ENCODE data around the gene ARL2BP. TPM values are rescaled to one million over a fixed set of nuclear protein-coding genes. Genes with fewer than 3 reads are reported as not detected.

ARL2BP gene
- total and polyA plus RNA-seq, 9 of the 15 experiments (the other 6 are each of a cell fraction or from before 2014, with no cell fraction given), result 16.7 to 41.8 (median 27.2) TPM

- TF ChIP-seq RERE (CRISPR knock-in tag; IDR thresholded peaks at IDR 0.05; ENCODE audit: borderline replicate concordance) (no peak), SOX6 (IDR thresholded peaks at IDR 0.05) (0 out of 2 replicates have a peak, but pooled peaks have one; percentile 15), ZBTB11 (CRISPR knock-in tag; IDR thresholded peaks at IDR 0.05) (peak in 1 of 3 experiments; percentile 22; a peak in 1 of 6 replicates), MTA2 (IDR thresholded peaks at IDR 0.05; ENCODE audit: low read depth) (peak; percentile 41; the same call in 1 of the 2 replicates), GABPA (tag; conservative IDR thresholded peaks at IDR 0.05; ENCODE audit: low read depth) (peak; percentile 9; the same call in 1 of the 2 replicates), TFAP4 (CRISPR knock-in tag; IDR thresholded peaks at IDR 0.05; ENCODE audit: borderline replicate concordance) (0 out of 2 replicates have a peak, but pooled peaks have one; percentile 21), NFE2L1 (tag; IDR thresholded peaks at IDR 0.05; ENCODE audit: borderline replicate concordance, low read depth) (no peak), ETV1 (tag; conservative IDR thresholded peaks at IDR 0.05; ENCODE audit: low read depth) (no peak), CBFA2T3 (IDR thresholded peaks at IDR 0.05) (peak; percentile 58), ARID1B (IDR thresholded peaks at IDR 0.05) (peak; percentile 75), HDAC2 (IDR thresholded peaks at IDR 0.05) (no peak), SMAD3 (CRISPR knock-in tag; conservative IDR thresholded peaks at IDR 0.05) (no peak), MAZ (CRISPR knock-in tag; conservative IDR thresholded peaks at IDR 0.05 in 1 of 2, IDR thresholded peaks at IDR 0.05 in 1 of 2) (peak in 1 of 2 experiments; percentile 45; a peak in 2 of 4 replicates), ZNF589 (CRISPR knock-in tag; IDR thresholded peaks at IDR 0.05; ENCODE audit: low read depth) (0 out of 2 replicates have a peak, but pooled peaks have one; percentile 24), RCOR1 (IDR thresholded peaks at IDR 0.05; ENCODE audit: borderline replicate concordance in 1 of 2, low read depth in 2 of 2, low read length in 2 of 2) (peak in 1 of 2 experiments; percentile 30; a peak in 1 of 4 replicates)
Measured at GRCh38 chr16:57265850-57266530, 20.9 kb downstream of the ARL2BP start (continued).

Measured in K562 (cell line).